Activated CD8-positive, alpha-beta T cell treated with anti-CD3 and anti-CD28 coated beads, Interleukin-2, amount 10 ng/mL, durations not matched to agents 7 days and 5 days (primary cell): ENCODE results near the gene RAD9B. TPM values are rescaled to one million over a fixed set of nuclear protein-coding genes. Genes with fewer than 3 reads are reported as not detected.
"Not testable (repeated sequence)": the region's sequence is repeated elsewhere in the genome, so short reads cannot be mapped to it uniquely, and the experiment has no call there.

Source experiments
- ATAC-seq: fragments of 150-1000 bp; cut with Tn5 transposase; one replicate; pipeline ENCODE4 v1.10.0; 2021; ENCODE audit warnings: moderate library complexity
- CTCF ChIA-PET: fragments of 350-600 bp; sonication (Branson Sonifier 250); formaldehyde crosslinking; loops from one replicate; lab custom pipeline; 2021; ENCODE audit warnings: antibody characterized with exemption; lab: Charles Lee
- POLR2A ChIA-PET: fragments of 350-600 bp; sonication (Branson Sonifier 250); formaldehyde crosslinking; loops from one replicate; lab custom pipeline; 2021; ENCODE audit warnings: antibody characterized with exemption; lab: Charles Lee
- DNase-seq: peaks from one replicate; pipeline ENCODE4 v3.0.0-alpha.2; 2020
- H3K27ac Mint-ChIP-seq: one replicate; pipeline ENCODE4 v1.8.0; 2021; ENCODE audit warnings: mild to moderate bottlenecking, mixed read lengths
- H3K27me3 Mint-ChIP-seq: one replicate; pipeline ENCODE4 v1.8.0; 2021; ENCODE audit warnings: low read depth, mixed read lengths
- H3K36me3 Mint-ChIP-seq: one replicate; pipeline ENCODE4 v1.8.0; 2021; ENCODE audit warnings: low read depth, mixed read lengths
- H3K4me1 Mint-ChIP-seq: one replicate; pipeline ENCODE4 v1.8.0; 2021; ENCODE audit warnings: low read depth, mixed read lengths
- H3K4me3 Mint-ChIP-seq: one replicate; pipeline ENCODE4 v1.8.0; 2021; ENCODE audit warnings: mild to moderate bottlenecking, mixed read lengths
- H3K9me3 Mint-ChIP-seq: one replicate; pipeline ENCODE4 v1.8.0; 2022; ENCODE audit warnings: mixed read lengths; ENCODE audit not compliant: insufficient read depth
- total RNA-seq, 2 experiments: library from RNA; stranded (reverse); gene quantifications; one replicate each; pipeline ENCODE4 v1.2.3, GENCODE V29; 2021

RAD9B gene
- total RNA-seq, 2 experiments from 2014 or later: 0.68 to 2.3 TPM

DNA sequence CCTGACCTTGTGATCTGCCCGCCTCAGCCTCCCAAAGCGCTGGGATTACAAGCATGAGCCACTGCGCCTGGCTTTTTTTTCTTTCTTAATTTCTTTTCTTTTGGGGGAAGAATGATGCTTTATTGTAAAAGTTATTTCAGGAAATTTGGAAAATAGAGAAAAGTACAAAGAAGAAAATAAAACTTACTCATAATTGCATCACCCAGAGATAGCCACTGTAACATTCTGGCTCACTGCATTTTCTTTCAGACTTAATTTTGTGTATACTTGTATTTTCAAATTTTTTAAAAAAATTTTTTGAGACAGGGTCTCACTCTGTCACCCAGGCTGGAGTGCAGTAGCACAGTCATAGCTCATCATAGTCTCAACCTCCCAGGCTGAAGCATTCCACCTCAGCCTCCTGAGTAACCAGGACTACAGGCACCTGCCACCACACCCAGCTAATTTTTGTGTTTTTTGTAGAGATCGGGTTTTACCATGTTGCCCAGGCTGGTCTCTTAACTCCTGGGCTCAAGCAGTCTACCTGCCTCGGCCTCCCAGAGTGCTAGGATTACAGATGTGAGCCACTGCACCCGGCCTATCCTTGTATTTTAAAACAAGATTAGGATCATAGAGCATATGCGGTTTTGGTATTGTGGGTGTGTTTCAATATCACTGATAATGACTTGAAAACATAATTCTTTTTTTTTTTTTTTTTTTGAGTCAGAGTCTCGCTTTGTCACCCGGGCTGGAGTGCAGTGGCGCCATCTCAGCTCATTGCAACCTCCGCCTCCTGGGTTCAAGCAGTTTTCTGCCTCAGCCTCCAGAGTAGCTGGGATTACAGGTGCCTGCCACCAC is 19.0 kb downstream of the RAD9B start:
- ATAC-seq, H3K4me3 Mint-ChIP-seq, DNase-seq, H3K27me3 Mint-ChIP-seq, H3K36me3 Mint-ChIP-seq, H3K27ac Mint-ChIP-seq, H3K4me1 Mint-ChIP-seq, H3K9me3 Mint-ChIP-seq: not testable (repeated sequence)
- CTCF ChIA-PET: interaction anchor here (4.7 kb wide), 1 partner anchor 81 kb away, joined by 29 read pairs; no protein-coding TSS in a partner anchor
- POLR2A ChIA-PET: interaction anchor here (0.7 kb wide), 1 partner anchor 20 kb away, joined by 3 read pairs; no protein-coding TSS in a partner anchor

DNA sequence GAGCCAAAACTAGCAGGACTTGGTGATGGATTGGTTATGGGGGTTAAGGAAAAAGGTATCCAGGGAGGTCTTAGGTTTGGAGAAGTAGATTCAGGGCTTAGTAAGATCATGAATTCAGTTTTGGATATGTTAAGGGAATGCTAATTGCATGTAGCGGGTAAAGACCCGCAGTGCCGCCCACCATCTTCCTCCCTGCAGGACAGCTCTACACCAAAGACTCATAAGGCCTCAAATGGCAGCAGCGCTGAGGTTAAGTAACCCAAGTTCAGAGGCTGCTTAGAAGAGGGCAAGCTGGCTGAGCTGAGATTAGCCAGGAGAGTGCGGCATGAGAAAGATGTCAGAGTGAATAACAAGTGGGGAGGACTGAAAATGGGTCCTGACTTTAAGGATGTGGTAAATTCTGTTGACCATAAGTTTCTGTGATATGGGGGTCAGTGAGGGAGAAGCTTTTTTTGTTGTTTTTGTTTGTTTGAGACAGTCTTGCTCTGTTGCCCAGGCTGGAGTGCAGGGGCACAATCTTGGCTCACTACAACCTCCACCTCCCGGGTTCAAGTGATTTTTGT is 26.2 kb downstream of the RAD9B start:
- no peaks in the 10 kb centered on the region for H3K9me3 Mint-ChIP-seq
- no peak for ATAC-seq
- no peak overlapping the region for H3K27ac Mint-ChIP-seq
- ChIA-PET CTCF (interaction anchor here (0.6 to 1.4 kb wide), 6 partner anchors 15 to 91 kb away, joined by 3 to 5 read pairs (median 3); no protein-coding TSS in a partner anchor), POLR2A (interaction anchor here (0.6 to 1.4 kb wide), 4 partner anchors 27 to 149 kb away, joined by 3 read pairs; no protein-coding TSS in a partner anchor)
- H3K27me3 Mint-ChIP-seq: no peaks in the 10 kb centered on the region
- H3K36me3 Mint-ChIP-seq: peaks cover 24% of the 10 kb centered on the region
- no peak overlapping the region for H3K4me3 Mint-ChIP-seq
- no peak for DNase-seq
- H3K4me1 Mint-ChIP-seq: peaks cover 17% of the 10 kb centered on the region

DNA sequence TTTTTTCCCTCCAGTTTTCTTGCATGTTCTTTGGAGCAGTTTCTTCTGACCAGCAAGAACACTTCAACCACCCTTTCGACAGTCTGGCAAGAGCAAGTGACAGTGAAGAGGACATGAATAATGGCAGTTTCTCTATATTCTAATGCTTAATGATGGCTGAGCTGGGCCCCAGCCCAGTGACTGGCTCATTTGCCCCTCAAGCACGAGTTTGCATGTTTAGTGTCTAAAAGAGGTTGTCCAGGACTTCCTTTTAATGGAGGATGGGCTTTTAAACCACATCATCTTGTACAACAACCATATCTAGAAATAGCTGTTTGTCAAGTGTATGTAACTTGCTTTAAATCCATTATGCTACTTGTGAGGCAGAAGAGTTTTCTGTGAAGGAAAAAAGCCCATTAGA is 28.4 kb downstream of the RAD9B start:
- H3K27ac Mint-ChIP-seq: no peak overlapping the region
- CTCF ChIA-PET: interaction anchor here (1.5 to 1.6 kb wide), 2 partner anchors 19 to 22 kb away, joined by 3 read pairs; no protein-coding TSS in a partner anchor

DNA sequence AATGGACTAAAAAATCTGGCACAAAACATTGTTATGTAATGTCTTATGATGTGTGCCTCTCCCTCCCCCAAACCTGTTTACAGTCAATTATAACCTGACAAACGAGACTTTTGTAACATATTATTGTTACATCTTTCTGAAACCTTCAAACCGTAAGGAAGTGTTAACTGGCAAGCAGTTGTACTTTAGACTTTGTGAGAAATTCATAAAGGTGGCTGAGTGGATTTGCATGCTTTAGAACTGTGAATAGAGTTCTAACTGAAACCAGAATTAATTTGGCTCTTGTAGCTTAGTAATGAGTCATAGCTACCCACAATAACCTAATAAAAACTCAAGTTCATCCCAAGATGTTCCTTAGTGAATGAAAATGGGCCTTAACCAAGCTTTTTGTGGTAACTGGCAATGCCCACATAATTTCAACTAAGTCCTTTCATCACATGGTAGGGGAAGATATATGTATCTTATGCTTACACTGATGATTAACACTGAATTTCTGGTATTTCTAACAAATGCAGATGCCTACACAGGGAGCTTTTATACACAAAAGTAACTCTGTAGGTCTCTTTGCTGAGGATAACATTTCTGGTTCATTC is 29.7 kb downstream of the RAD9B start:
- POLR2A ChIA-PET: interaction anchor here (1.3 to 1.9 kb wide), 3 partner anchors 30 to 82 kb away, joined by 3 to 5 read pairs (median 4); partner anchors contain the start of genes FAM216A, GPN3, RAD9B and VPS29
- no peaks in the 10 kb centered on the region for H3K27me3 Mint-ChIP-seq
- H3K4me3 Mint-ChIP-seq: no peak overlapping the region
- CTCF ChIA-PET: interaction anchor here (0.9 to 4.0 kb wide), 6 partner anchors 20 to 101 kb away, joined by 3 to 44 read pairs (median 4); partner anchors contain the start of genes ARPC3, FAM216A and GPN3
- no peak overlapping the region for H3K27ac Mint-ChIP-seq
- peaks cover 47% of the 10 kb centered on the region for H3K36me3 Mint-ChIP-seq
- no peaks in the 10 kb centered on the region for H3K9me3 Mint-ChIP-seq
- peaks cover 19% of the 10 kb centered on the region for H3K4me1 Mint-ChIP-seq
- no peak for DNase-seq
- ATAC-seq: no peak

More for the DNA sequence above, 28.4 kb downstream of the RAD9B start:
- no peak overlapping the region for H3K4me3 Mint-ChIP-seq
- H3K9me3 Mint-ChIP-seq: no peaks in the 10 kb centered on the region
- peaks cover 35% of the 10 kb centered on the region for H3K36me3 Mint-ChIP-seq
- no peak for DNase-seq
- POLR2A ChIA-PET: interaction anchor here (1.9 kb wide), 1 partner anchor 28 kb away, joined by 5 read pairs; the partner anchor contains the start of genes RAD9B and VPS29
- no peak for ATAC-seq
- H3K27me3 Mint-ChIP-seq: no peaks in the 10 kb centered on the region
- peaks cover 19% of the 10 kb centered on the region for H3K4me1 Mint-ChIP-seq

DNA sequence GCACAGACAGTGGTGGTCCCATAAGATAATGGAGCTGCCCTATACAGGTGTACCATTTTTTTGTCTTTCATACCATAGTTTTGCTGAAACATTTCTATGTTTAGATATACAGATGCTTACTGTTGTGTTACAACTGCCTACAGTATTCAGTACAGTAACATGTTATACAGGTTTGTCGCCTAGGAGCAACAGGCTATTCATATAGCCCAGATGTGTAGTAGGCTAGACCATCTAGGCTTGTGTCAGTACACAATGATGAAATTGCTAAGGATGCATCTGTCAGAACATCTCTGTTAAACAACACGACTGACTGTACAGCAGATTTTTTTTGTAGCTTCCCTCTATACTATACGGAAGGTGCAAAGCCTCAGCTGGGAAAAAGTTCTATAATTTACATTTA is 30.5 kb downstream of the RAD9B start:
- peaks cover 19% of the 10 kb centered on the region for H3K4me1 Mint-ChIP-seq
- H3K4me3 Mint-ChIP-seq: no peak overlapping the region
- H3K27ac Mint-ChIP-seq: no peak overlapping the region
- peaks cover 52% of the 10 kb centered on the region for H3K36me3 Mint-ChIP-seq
- no peaks in the 10 kb centered on the region for H3K9me3 Mint-ChIP-seq
- ChIA-PET CTCF (interaction anchor here (2.6 to 4.0 kb wide), 3 partner anchors 19 to 69 kb away, joined by 10 to 44 read pairs (median 12); partner anchors contain the start of genes FAM216A and GPN3), POLR2A (interaction anchor here (1.3 kb wide), 1 partner anchor 83 kb away, joined by 4 read pairs; no protein-coding TSS in a partner anchor)
- ATAC-seq (no peak), DNase-seq (no peak)
- no peaks in the 10 kb centered on the region for H3K27me3 Mint-ChIP-seq

DNA sequence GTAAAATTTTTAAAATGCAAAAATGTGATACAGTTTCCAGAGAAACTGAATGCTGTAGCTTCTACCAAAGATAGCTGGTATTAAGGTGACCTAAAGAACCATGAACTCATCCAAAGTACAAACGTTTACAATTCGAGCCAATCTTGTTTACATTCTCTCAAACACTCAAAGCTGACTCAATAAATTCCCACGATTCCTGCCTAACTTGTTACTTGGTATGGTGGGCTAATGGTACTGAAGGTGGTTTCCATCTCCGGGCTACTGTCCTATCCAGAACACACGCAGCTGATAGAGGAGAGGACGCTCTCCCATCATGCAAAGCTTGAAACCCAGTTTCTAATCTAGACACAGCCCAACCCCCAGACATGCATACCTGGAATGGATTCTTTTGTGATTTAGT is 31.5 kb downstream of the RAD9B start:
- ATAC-seq (no peak), DNase-seq (no peak)
- H3K36me3 Mint-ChIP-seq: peaks cover 58% of the 10 kb centered on the region
- peaks cover 16% of the 10 kb centered on the region for H3K4me1 Mint-ChIP-seq
- no peaks in the 10 kb centered on the region for H3K9me3 Mint-ChIP-seq
- ChIA-PET CTCF (interaction anchor here (0.9 to 4.0 kb wide), 5 partner anchors 10 to 68 kb away, joined by 3 to 44 read pairs (median 10); partner anchors contain the start of genes FAM216A and GPN3), POLR2A (no interaction called here)
- peak overlapping the region; percentile 10 for H3K27ac Mint-ChIP-seq
- H3K4me3 Mint-ChIP-seq: no peak overlapping the region
- no peaks in the 10 kb centered on the region for H3K27me3 Mint-ChIP-seq

DNA sequence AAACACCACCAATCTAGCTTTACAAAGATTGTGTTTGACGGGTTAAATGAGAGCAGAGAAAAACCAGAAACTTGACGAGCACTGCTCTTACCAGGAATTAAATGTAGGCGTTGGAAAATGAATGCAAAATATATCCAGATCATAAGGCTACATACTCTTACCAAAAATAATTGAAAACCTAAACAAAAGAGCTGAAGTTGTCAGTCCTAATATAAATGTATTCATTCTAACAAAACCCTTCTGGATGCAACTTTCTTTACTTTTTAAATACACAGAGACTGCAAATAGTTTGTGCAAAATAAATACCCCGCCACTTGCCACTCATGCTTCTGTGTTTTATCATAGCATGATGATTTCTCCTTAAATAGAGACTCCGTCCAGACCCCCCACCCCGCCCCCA is 32.7 kb downstream of the RAD9B start:
- H3K4me1 Mint-ChIP-seq: peaks cover 27% of the 10 kb centered on the region
- H3K36me3 Mint-ChIP-seq: peaks cover 63% of the 10 kb centered on the region
- ATAC-seq: no peak

DNA sequence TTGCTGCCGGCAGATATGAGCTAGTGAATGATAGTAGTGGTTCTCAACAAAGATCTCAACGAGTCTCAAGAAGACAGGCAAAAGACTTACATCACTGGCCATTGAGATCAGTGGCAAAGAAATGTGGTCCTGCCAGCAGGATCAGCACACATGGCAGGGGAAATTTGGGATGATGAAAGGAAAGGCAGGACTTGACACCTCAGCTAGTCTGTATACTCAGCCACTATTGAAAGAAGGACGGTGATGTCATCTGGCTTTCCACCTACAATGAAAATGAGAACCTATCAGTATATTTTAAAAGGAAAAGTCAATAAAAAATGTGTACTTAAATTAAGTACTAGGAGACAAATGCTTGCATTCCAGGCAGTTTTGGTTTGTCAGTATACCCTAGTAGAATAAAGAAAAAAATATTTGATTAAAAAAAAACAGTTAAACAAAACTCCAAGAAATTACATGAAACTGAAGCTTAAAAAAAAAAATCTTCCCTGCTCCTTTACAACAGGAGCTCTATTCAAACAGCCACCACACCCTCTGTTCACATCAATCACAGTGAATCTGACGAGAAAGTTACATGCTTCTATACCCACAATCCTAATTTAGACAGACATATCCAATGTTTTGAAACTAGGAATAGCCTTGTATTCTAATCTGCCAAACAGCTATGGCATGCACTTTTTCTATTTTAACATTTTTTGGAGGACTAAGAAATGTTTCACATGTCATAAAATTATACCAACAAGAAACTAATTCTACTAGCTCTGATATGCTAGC is 34.9 kb downstream of the RAD9B start:
- Mint-ChIP-seq H3K27me3 (no peaks in the 10 kb centered on the region), H3K4me3 (no peak overlapping the region), H3K4me1 (peaks cover 22% of the 10 kb centered on the region), H3K9me3 (no peaks in the 10 kb centered on the region), H3K27ac (no peak overlapping the region), H3K36me3 (peaks cover 49% of the 10 kb centered on the region)
- DNase-seq (no peak), ATAC-seq (no peak)
- ChIA-PET POLR2A (interaction anchor here (0.6 kb wide), 1 partner anchor 69 kb away, joined by 5 read pairs; the partner anchor contains the start of gene GPN3), CTCF (interaction anchor here (1.0 to 3.7 kb wide), 7 partner anchors 19 to 87 kb away, joined by 3 to 13 read pairs (median 4); partner anchors contain the start of genes ARPC3 and FAM216A)

More for the DNA sequence above, 32.7 kb downstream of the RAD9B start:
- no peak for DNase-seq
- Mint-ChIP-seq H3K4me3 (no peak overlapping the region), H3K27me3 (no peaks in the 10 kb centered on the region), H3K27ac (no peak overlapping the region), H3K9me3 (no peaks in the 10 kb centered on the region)
- ChIA-PET CTCF (interaction anchor here (2.6 to 4.0 kb wide), 2 partner anchors 17 to 66 kb away, joined by 12 to 44 read pairs; no protein-coding TSS in a partner anchor), POLR2A (interaction anchor here (1.3 kb wide), 1 partner anchor 85 kb away, joined by 4 read pairs; the partner anchor contains the start of gene ARPC3)

DNA sequence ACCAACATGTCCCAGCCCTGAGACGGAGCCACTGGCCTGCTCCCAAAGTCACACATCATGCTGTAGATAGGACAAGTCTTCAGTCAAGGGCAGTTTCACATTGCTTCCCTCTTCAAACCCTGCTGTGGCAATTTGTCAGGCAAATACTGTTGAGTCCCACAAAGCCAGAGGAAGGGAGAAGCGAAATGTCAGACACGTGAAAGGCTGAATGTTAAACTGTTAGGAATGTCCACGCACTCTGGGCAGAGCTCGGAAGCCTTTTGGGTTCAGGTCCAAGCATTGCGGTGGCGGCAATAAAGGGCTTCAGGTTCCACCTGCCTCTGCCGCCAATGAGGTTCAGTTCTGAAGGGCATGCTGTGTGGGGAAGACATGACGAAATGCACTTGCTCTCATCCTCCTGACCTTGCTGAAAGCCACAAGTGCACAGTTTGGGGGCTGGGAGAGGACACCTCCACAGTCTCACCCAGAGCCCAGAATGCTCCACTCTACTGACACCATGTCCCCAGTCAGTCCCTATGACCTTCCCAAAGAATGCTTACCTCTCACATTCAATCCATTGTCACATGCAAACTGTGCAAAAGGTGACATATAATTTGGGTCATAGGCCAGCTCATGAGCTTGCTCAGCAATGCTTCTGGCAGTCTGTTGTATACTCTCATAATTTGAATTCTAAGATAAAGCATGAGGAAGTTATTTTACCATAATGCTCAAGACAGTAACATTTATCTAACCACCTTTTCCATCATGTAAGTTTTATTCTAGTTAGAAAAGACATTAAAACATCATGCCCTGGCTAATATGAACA is 35.7 kb downstream of the RAD9B start:
- no peak overlapping the region for H3K4me3 Mint-ChIP-seq
- no peaks in the 10 kb centered on the region for H3K9me3 Mint-ChIP-seq
- peaks cover 55% of the 10 kb centered on the region for H3K36me3 Mint-ChIP-seq
- CTCF ChIA-PET: interaction anchor here (1.1 to 3.7 kb wide), 6 partner anchors 20 to 88 kb away, joined by 3 to 13 read pairs (median 4); partner anchors contain the start of gene ARPC3
- no peaks in the 10 kb centered on the region for H3K27me3 Mint-ChIP-seq
- ATAC-seq (no peak), DNase-seq (no peak)
- H3K4me1 Mint-ChIP-seq: peaks cover 18% of the 10 kb centered on the region
- H3K27ac Mint-ChIP-seq: peak overlapping the region; percentile 43
- POLR2A ChIA-PET: interaction anchor here (0.6 kb wide), 1 partner anchor 70 kb away, joined by 5 read pairs; the partner anchor contains the start of gene GPN3
